GM12875 (cell line): ENCODE data around the gene EEIG1.

ENCODE experiments used
- H3K4me3 ChIP-seq: one replicate; pipeline ENCODE4 v1.5.1; 2011; ENCODE audit warnings: low read depth, low read length, control low read depth
- TF ChIP-seq, protein P1 (sequence below): IDR thresholded peaks from 2 replicates; pipeline ENCODE4 v1.5.1; 2011; ENCODE audit warnings: low read depth, mild to moderate bottlenecking, control low read depth, inconsistent platforms, low read length, moderate library complexity, borderline replicate concordance; ENCODE audit not compliant: insufficient read depth

EEIG1 gene

DNA sequence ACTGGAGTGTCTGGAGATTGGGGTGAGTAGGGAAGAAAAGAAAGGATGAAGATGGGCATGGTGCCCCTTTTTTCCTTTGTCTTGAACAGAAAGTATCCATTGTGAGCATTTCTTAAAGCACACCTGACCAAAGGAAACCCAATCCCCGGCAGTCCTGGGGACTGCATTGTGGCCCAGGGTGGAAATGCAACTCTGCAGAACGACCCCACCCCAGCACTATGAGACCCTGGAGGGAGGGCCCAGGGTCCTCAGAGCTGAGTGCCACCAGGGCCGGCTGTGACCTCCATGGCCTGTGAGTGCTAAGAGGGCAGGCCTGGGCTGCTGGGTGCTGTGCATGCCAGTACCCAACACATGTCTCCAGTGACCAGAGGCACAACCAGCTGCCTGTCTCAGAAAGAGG, 18.5 kb downstream of the EEIG1 start:
- H3K4me3 ChIP-seq = no peak overlapping the region
- TF ChIP-seq, protein P1, sequence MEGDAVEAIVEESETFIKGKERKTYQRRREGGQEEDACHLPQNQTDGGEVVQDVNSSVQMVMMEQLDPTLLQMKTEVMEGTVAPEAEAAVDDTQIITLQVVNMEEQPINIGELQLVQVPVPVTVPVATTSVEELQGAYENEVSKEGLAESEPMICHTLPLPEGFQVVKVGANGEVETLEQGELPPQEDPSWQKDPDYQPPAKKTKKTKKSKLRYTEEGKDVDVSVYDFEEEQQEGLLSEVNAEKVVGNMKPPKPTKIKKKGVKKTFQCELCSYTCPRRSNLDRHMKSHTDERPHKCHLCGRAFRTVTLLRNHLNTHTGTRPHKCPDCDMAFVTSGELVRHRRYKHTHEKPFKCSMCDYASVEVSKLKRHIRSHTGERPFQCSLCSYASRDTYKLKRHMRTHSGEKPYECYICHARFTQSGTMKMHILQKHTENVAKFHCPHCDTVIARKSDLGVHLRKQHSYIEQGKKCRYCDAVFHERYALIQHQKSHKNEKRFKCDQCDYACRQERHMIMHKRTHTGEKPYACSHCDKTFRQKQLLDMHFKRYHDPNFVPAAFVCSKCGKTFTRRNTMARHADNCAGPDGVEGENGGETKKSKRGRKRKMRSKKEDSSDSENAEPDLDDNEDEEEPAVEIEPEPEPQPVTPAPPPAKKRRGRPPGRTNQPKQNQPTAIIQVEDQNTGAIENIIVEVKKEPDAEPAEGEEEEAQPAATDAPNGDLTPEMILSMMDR = no peak

DNA sequence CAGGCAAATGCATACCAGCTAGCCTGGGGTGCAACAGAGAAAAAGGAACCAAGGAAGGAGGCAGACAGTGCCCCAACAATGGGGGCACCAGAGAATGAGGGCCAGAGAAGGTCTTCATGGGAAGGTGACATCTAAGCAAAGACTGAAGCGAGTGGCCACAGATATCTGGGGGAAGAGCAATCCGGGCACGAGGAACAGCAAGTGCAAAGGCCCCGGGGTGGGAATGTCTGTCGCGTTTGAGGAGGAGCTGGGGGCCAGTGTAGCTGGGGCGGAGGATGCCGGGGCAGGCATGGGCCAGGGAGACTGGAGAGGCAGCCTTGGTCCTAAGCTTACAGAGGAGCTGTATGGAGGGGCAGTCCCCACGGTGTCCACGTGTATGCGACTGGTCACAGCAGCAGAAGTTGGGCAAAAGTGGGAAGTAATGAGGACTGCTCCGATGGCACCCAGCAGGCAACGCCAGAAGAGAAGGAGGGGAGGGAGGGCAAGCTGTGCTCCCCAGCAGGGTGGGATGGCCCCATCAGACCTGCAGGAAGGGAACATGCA, 19.1 kb downstream of the EEIG1 start:
- TF ChIP-seq, protein P1 = no peak
- no peak overlapping the region for H3K4me3 ChIP-seq

DNA sequence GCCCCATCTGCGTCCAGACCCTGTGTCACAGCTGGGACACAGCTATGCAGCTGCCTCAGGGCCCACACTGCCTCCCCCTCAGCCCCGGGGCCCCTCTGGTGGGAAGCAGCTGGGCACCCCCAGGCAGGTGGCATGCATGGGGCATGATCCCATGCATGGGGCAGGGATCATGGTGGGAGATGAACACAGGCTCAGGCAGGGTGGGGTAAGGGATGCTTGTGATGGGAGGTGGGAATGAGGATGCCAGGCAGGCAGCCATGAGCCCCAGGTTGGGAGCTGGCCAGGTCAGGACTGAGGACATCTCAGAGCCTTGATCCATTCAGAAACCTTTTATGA, 19.7 kb downstream of the EEIG1 start:
- H3K4me3 ChIP-seq = no peak overlapping the region
- TF ChIP-seq, protein P1 = no peak

DNA sequence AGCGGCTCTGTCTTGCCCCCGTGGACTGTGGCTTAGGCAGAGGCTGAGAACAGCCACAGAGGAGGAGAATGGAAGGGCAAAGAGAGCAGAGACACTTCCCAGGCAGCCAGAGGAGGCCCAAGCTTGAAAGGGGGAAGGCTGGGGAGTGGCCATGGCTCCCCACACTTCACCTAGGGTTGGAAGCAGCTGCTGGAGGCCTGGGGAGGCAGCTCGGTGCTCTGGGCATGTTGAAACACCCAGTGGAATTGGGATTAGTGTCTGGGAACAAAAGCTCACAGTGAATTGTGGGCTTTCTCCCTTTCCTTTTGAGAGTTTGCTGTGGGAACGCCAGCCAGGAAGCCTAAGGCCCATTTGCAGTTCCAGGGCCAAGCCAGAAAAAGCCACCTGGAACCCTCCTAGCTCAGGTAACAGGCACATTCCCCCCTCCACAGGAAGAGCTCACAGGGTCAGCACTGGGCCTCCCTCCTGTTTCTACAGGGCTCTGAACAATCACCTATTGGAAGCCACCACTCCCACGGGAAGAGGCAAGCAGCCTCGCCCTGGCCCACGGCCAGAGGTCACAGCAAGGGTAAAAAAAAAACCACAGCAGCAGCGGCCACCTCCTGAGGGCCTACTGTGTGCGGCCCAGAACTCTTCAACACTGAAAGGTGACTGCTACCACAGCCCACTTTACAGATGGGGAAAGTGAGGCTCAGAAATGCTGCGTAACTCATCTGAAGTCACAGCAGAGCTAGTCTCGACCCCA, 20.2 kb downstream of the EEIG1 start:
- TF ChIP-seq, protein P1 = no peak

DNA sequence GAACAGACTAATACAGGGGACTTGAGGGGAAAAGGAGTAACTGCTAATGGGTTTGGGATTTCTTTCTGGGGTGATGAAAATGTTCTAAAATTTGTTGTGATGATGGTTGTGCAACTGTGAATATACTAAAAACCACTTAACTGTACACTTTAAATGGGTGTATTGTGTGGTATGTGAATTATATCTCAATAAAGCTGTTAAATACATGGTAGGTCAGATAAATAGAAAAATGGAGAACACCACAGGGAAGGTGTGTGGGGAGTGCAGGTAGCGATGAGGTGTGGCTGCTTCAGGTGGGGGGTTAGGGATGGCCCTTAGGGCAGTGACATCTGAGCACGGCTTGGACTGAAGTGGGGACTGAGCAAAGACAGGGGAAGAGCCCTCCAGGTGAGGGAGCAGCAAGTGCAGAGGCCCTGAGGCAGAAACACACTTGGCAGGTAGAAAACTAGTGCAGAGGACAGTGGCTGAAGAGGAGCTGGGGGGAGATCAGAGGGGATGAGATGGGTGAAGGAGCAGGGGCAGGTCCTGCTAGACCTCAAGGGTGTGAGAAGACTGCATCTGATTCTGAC, 20.9 kb downstream of the EEIG1 start:
- no peak overlapping the region for H3K4me3 ChIP-seq
- TF ChIP-seq, protein P1 = no peak

More for the DNA sequence above, 20.2 kb downstream of the EEIG1 start:
- no peak overlapping the region for H3K4me3 ChIP-seq

DNA sequence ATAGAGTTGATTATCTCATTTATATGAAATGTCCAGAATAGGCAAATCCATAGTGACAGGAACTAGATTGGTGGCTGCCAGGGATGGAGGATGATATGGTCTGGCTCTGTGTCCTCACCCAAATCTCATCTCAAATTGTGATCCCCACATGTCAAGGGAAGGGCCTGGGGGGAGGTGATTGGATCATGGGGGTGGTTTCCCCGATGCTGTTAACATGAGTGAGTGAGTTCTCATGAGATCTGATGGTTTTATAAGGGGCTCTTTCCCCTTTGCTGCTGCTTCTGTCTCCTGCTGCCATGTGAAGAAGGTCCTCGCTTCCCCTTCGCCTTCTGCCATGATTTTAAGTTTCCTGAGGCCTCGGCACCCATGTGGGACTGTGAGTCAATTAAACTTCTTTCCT, 21.4 kb downstream of the EEIG1 start:
- no peak overlapping the region for H3K4me3 ChIP-seq
- TF ChIP-seq, protein P1 = no peak

DNA sequence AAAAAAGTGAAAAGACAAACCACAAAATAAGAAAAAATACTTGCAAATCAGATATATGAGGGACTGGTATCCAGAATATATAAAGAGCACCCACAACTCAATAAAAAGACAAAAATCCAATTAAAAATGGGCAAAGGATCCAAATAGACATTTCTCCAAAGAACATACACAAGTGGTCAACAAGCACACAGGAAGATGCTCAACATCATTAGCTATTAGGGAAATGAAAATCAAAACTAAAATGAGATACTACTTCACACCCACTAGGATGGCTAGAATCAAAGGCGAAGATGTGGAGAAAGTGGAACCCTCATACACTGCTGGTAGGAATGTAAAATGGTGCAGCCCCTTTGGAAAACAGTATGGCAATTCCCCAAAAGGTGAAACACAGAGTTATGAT, 22.1 kb downstream of the EEIG1 start:
- H3K4me3 ChIP-seq = no peak overlapping the region
- TF ChIP-seq, protein P1 = no peak
